Endothelial cell of umbilical vein (primary cell): ENCODE results near the gene BID. TPM values are rescaled to one million over a fixed set of nuclear protein-coding genes. Genes with fewer than 3 reads are reported as not detected.
A peak's percentile ranks its signal among the peaks of the same experiment; 100 is the strongest.

Source experiments
- BruUV-seq: library from RNA; stranded (reverse); fragments of 400-500 nt; replicated peaks from 2 replicates; lab custom pipeline; 2021; lab: Mats Ljungman, UMichigan
- CTCF ChIA-PET: fragments of 300-600, 350-600 bp; sonication (Branson Sonifier 250); formaldehyde crosslinking; loops from one replicate; lab custom pipeline; 2021; ENCODE audit warnings: antibody characterized with exemption, inconsistent platforms; lab: Charles Lee
- POLR2A ChIA-PET: fragments of 300-600, 350-600 bp; sonication (Branson Sonifier 250); formaldehyde crosslinking; loops from one replicate; lab custom pipeline; 2021; ENCODE audit warnings: antibody characterized with exemption, inconsistent platforms; lab: Charles Lee
- DNase-seq: peaks from one replicate; pipeline ENCODE4 v3.0.0-alpha.2; 2011; ENCODE audit warnings: low read depth, low spot score
- FAIRE-seq: peaks from 2 replicates; lab custom pipeline; 2011; peaks lifted over from hg19 to GRCh38; lab: Jason Lieb, UNC
- H2AFZ ChIP-seq: 2 replicates; pipeline ENCODE4 v1.6.0; 2012; ENCODE audit warnings: low read depth, low read length, control low read depth, inconsistent platforms
- H3K27ac ChIP-seq: 2 replicates; pipeline ENCODE4 v1.5.1; 2011; ENCODE audit warnings: low read depth, mild to moderate bottlenecking, control low read depth, low read length, moderate library complexity; ENCODE audit not compliant: insufficient read depth
- H3K27me3 ChIP-seq, 2 experiments: 2 replicates each; pipeline versions ENCODE4 v1.6.0 to v1.6.1; 2011; ENCODE audit warnings: low read length in 2 of 2, mixed read lengths in 1 of 2; ENCODE audit not compliant: control insufficient read depth in 2 of 2, insufficient read depth in 2 of 2
- H3K36me3 ChIP-seq, 2 experiments: 2 replicates in 1 of 2; 3 replicates in 1 of 2; pipeline ENCODE4 v1.5.1; 2011; ENCODE audit warnings: low read length in 2 of 2, mild to moderate bottlenecking in 1 of 2, moderate library complexity in 1 of 2; ENCODE audit not compliant: control insufficient read depth in 2 of 2, insufficient read depth in 2 of 2; ENCODE audit errors: extremely low read depth in 1 of 2
- H3K4me1 ChIP-seq: 3 replicates; pipeline ENCODE4 v1.5.1; 2011; ENCODE audit warnings: mild to moderate bottlenecking, low read length; ENCODE audit not compliant: control insufficient read depth, insufficient read depth; ENCODE audit errors: extremely low read depth
- H3K4me2 ChIP-seq: 2 replicates; pipeline ENCODE4 v1.6.1; 2011; ENCODE audit warnings: low read length, control low read depth, mixed read lengths; ENCODE audit not compliant: insufficient read depth
- H3K4me3 ChIP-seq, 3 experiments: fragments of 200-600 bp in 1 of 3; sonication (generic), shearing (Covaris generic) in 1 of 3; replicated peaks in 1 of 3; 2 replicates each; pipeline ENCODE4 v1.5.1; 2011 to 2016; ENCODE audit warnings: control low read depth in 3 of 3, low read length in 3 of 3, mild to moderate bottlenecking in 2 of 3, inconsistent platforms in 1 of 3, low read depth in 1 of 3, moderate library complexity in 1 of 3; ENCODE audit not compliant: insufficient read depth in 1 of 3
- H3K79me2 ChIP-seq: 2 replicates; pipeline ENCODE4 v1.6.0; 2012; ENCODE audit warnings: low read length, inconsistent platforms; ENCODE audit not compliant: control insufficient read depth, insufficient read depth
- H3K9ac ChIP-seq: replicated peaks from 2 replicates; pipeline ENCODE3; 2011; ENCODE audit warnings: low read length, control low read depth; ENCODE audit not compliant: insufficient read depth; ENCODE audit errors: extremely low read depth
- H3K9me1 ChIP-seq: replicated peaks from 3 replicates; pipeline ENCODE4 v1.6.0; 2011; ENCODE audit warnings: mild to moderate bottlenecking, low read length; ENCODE audit not compliant: control insufficient read depth, insufficient read depth; ENCODE audit errors: extremely low read depth
- H3K9me3 ChIP-seq: replicated peaks from 2 replicates; pipeline ENCODE4 v1.5.1; 2012; ENCODE audit warnings: low read length, inconsistent platforms; ENCODE audit not compliant: control insufficient read depth, insufficient read depth
- H4K20me1 ChIP-seq: replicated peaks from 2 replicates; pipeline ENCODE3; 2011; ENCODE audit warnings: mild to moderate bottlenecking, low read length; ENCODE audit not compliant: control insufficient read depth, insufficient read depth; ENCODE audit errors: extremely low read depth
- EZH2 ChIP-seq: IDR thresholded peaks from 2 replicates; pipeline ENCODE4 v1.6.1; 2012; ENCODE audit warnings: borderline replicate concordance, low read depth, mild to moderate bottlenecking, moderate library complexity, low read length, inconsistent platforms; ENCODE audit not compliant: severe bottlenecking
- GATA2 ChIP-seq: IDR thresholded peaks from 2 replicates; pipeline ENCODE4 v1.7.0; 2011; ENCODE audit warnings: low read depth, mild to moderate bottlenecking, moderate library complexity, mixed read lengths, low read length; ENCODE audit not compliant: insufficient read length, insufficient read depth
- JUN ChIP-seq: IDR thresholded peaks from 2 replicates; pipeline ENCODE4 v1.6.1; 2011; ENCODE audit warnings: borderline replicate concordance, low read depth; ENCODE audit not compliant: insufficient read length, insufficient read depth
- POLR2A ChIP-seq: IDR thresholded peaks from 2 replicates; pipeline ENCODE4 v1.6.1; 2012; ENCODE audit warnings: low read depth, mild to moderate bottlenecking, control low read depth, low read length
- dilution Hi-C: fragments of 300-500 bp; cut with MboI; formaldehyde crosslinking; loops from one replicate; pipeline ENCODE4 v1.15.0; 2019; ENCODE audit warnings: low sequenced_read_pairs; ENCODE audit not compliant: extremely low pct_ligation_motif_present
- intact Hi-C: fragments of 100-400 bp; cut with micrococcal nuclease; formaldehyde crosslinking; loops from one replicate; pipeline ENCODE4 v1.10.0; 2022
- polyA plus RNA-seq, 4 experiments: library from polyadenylated mRNA; depleted of rRNA in 3 of 4; stranded (reverse) in 3 of 4; unstranded in 1 of 4; fragments of >200 nt; gene quantifications; 2 replicates each; pipeline versions ENCODE4 v1.2.1 to v1.2.3, GENCODE V29; 2011 to 2012; ENCODE audit warnings: missing spikeins in 1 of 4
- total RNA-seq: library from RNA; stranded (reverse); gene quantifications from 2 replicates; pipeline ENCODE4 v1.2.3, GENCODE V29; 2021
- TF ChIP-seq, protein P1 (sequence below): IDR thresholded peaks from 2 replicates; pipeline ENCODE4 v1.6.1; 2011; ENCODE audit not compliant: insufficient read depth, insufficient read length

BID gene
- total and polyA plus RNA-seq, 2 donors (not counting 3 experiments of a cell fraction or from before 2014, with no cell fraction given) = 39.0 to 119 TPM

DNA sequence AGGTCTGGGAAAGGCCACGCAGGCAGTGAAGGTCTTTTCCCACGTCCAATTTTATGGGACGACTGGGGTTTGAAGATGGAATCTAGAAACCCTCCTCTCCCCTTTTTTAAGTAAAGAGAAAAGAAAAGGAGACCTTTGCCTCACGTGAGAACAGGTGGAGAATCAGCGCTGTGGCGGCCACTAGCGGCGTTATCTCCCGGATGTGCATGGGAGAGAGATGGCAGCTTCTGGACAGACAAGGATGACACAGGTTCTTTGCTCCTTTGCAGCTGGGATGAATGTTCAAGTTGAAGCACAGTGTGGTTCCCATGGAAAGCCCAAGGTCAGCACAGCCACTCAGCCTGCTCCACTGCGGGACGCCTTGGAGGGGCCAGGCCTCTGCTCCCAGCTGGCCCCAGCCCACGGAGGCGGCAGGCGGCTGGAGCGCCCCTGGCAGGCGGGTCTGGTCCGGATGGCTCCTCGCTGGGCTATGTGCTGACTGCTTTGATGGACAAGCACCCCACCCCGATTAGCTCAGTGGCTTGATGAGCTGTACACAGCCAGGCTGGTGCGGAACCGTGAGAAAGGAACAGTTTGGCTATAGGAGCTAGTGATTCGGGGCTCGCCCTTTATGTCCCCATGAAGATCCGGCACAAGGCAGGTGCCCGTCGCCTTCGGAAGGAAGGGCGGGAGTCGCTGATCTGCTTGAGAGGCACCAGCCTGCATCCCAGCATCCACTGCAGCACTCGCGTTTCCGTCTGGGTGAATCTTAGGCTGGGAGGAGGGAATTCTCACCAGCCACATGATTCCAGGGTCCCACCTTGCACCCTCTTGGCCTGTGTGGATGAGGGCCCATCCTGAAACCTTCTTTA, 14.5 kb upstream of the BID start:
- POLR2A ChIA-PET = no interaction called here

DNA sequence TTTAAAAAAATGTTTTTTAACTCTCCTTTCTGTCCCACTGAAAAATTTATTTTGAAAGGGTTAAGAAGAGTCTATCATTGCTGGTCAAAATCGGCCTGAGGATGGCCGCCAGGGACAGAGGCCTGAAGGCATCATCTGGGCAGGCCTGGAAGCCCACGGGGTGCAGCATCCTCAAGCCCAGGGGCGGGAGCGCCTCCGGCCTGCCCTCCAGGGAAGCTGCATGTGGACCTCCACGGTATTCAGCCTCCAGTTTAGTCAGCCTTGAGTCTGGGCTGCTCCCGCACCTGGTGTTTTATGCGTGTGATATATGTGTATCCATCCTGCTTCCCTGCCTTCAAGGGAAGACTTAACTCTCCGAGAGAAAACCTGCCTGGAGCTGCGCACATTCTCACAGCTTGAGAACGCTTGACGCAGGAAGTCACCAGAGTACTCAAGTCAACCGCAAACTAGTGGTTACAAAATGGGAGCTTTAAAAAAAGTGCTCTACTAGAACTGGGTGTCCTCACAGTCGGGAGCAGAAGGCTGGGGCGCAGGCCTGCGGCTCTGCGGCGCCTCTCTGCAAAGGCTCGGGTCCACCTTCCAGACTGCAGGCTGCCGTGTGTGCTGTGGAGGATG, 13.6 kb upstream of the BID start:
- intact Hi-C loops = no loop called here
- Histone ChIP-seq H4K20me1 (no peaks in the 10 kb centered on the region), H3K9ac (no peak overlapping the region), H3K4me2 (no peak overlapping the region), H3K9me3 (no peaks in the 10 kb centered on the region), H3K27ac (no peak overlapping the region), H3K9me1 (no peaks in the 10 kb centered on the region), H3K4me1 (peaks cover 9% of the 10 kb centered on the region), H3K4me3 (no peak overlapping the region), H2AFZ (no peak overlapping the region), H3K79me2 (no peaks in the 10 kb centered on the region), H3K27me3 (no peaks in the 10 kb centered on the region), H3K36me3 (peaks cover 3 to 7% of the 10 kb centered on the region in 2 experiments)
- CTCF ChIA-PET = interaction anchor here (2.2 to 6.1 kb wide), 5 partner anchors 10 to 288 kb away, joined by 4 to 99 read pairs (median 14); no protein-coding TSS in a partner anchor
- DNase-seq (no peak), FAIRE-seq (no peak)
- POLR2A ChIA-PET = no interaction called here
- BruUV-seq = TSS peak; percentile 23
- no peak for TF ChIP-seq POLR2A
- TF ChIP-seq, protein P1, sequence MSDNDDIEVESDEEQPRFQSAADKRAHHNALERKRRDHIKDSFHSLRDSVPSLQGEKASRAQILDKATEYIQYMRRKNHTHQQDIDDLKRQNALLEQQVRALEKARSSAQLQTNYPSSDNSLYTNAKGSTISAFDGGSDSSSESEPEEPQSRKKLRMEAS = no peak
- dilution Hi-C loops = no loop called here

More for the DNA sequence above, 14.5 kb upstream of the BID start:
- no peaks in the 10 kb centered on the region for H3K79me2 ChIP-seq
- no peak overlapping the region for H3K27ac ChIP-seq
- no peak overlapping the region for H2AFZ ChIP-seq
- H3K9ac ChIP-seq = no peak overlapping the region
- H3K27me3 ChIP-seq = no peaks in the 10 kb centered on the region
- intact Hi-C loops (no loop called here), dilution Hi-C loops (no loop called here)
- no peaks in the 10 kb centered on the region for H3K9me3 ChIP-seq
- H3K4me1 ChIP-seq = peaks cover 9% of the 10 kb centered on the region
- peaks cover 3 to 7% of the 10 kb centered on the region in 2 experiments for H3K36me3 ChIP-seq
- DNase-seq (no peak), FAIRE-seq (no peak)
- CTCF ChIA-PET = interaction anchor here (0.8 to 6.1 kb wide), 5 partner anchors 10 to 288 kb away, joined by 3 to 99 read pairs (median 4); no protein-coding TSS in a partner anchor
- H3K9me1 ChIP-seq = no peaks in the 10 kb centered on the region
- H3K4me3 ChIP-seq = no peak overlapping the region
- no TSS peak for BruUV-seq
- H3K4me2 ChIP-seq = no peak overlapping the region
- no peaks in the 10 kb centered on the region for H4K20me1 ChIP-seq
- TF ChIP-seq POLR2A (no peak), JUN (no peak), GATA2 (no peak), EZH2 (no peak)
